ENCODE results near the gene SCYGR1.

Gene SCYGR1

DNA sequence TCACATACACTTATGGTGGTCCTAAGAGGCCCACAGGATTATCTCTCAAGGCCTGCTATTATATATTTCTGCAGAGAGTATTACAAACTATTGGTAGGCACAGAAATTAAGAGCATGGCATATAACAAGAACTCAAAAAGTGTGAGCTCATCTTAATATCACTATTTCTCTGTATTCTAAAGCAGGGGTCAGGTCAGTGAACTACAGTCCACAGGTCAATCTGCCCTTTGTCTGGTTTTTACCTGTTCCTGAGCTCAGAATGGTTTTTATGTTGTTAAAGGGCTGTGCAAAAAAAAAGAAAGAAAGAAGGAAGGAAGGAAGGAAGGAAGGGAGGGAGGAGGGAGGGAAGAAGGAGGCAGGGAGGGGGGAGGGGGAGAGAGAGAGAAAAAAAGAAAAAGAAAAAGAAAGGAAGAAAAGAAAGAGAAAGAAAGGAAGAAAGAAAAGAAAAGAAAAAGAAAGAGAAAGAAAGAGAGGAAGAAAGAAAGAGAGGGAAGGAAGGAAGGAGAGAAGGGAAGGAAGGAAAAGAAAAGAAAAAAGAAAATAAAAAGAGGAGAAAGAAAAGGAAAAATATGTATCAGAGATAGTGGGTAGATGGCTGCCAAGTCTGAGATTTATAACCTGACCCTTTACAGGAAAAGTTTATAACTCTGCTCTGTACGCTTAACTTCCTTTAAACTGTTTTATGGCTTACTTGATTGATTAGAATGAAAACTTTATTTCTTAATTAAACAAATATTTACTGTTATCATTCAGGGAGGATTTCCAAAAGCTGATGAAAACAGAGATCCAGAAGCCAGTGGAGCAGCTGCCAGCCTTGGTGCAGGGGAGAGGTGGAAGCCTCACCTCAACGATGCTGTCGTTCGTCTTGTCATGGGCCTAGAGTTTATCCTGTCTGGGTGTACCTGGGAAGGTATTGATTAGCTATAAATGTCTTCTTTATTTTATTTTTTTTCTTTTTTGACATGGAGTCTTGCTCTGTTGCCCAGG, 11.2 kb upstream of the SCYGR1 start:
- H3K9ac ChIP-seq = no peak overlapping the region
- H3K27me3 ChIP-seq (ENCODE audit: insufficient read depth, low read depth) = no peaks in the 10 kb centered on the region
- H4K20me1 ChIP-seq (ENCODE audit: insufficient read depth) = no peaks in the 10 kb centered on the region
- no peaks in the 10 kb centered on the region for H3K79me2 ChIP-seq (ENCODE audit: insufficient read depth, low read depth)
- no peak overlapping the region for H3K27ac ChIP-seq
- H3K4me1 ChIP-seq (ENCODE audit: low read depth, poor library complexity, severe bottlenecking) = peaks cover 9% of the 10 kb centered on the region
- H2AFZ ChIP-seq (ENCODE audit: low read depth) = no peak overlapping the region
- no peaks in the 10 kb centered on the region for H3K36me3 ChIP-seq (ENCODE audit: insufficient read depth)
- TF ChIP-seq, protein P1, sequence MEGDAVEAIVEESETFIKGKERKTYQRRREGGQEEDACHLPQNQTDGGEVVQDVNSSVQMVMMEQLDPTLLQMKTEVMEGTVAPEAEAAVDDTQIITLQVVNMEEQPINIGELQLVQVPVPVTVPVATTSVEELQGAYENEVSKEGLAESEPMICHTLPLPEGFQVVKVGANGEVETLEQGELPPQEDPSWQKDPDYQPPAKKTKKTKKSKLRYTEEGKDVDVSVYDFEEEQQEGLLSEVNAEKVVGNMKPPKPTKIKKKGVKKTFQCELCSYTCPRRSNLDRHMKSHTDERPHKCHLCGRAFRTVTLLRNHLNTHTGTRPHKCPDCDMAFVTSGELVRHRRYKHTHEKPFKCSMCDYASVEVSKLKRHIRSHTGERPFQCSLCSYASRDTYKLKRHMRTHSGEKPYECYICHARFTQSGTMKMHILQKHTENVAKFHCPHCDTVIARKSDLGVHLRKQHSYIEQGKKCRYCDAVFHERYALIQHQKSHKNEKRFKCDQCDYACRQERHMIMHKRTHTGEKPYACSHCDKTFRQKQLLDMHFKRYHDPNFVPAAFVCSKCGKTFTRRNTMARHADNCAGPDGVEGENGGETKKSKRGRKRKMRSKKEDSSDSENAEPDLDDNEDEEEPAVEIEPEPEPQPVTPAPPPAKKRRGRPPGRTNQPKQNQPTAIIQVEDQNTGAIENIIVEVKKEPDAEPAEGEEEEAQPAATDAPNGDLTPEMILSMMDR (conservative IDR thresholded peaks at IDR 0.05; ENCODE audit: low read depth, low read length) = no peak
- no peak overlapping the region for H3K4me2 ChIP-seq
- no peak overlapping the region for H3K4me3 ChIP-seq (IDR thresholded peaks at IDR 0.05; ENCODE audit: insufficient read depth, low read depth, low read length)

DNA sequence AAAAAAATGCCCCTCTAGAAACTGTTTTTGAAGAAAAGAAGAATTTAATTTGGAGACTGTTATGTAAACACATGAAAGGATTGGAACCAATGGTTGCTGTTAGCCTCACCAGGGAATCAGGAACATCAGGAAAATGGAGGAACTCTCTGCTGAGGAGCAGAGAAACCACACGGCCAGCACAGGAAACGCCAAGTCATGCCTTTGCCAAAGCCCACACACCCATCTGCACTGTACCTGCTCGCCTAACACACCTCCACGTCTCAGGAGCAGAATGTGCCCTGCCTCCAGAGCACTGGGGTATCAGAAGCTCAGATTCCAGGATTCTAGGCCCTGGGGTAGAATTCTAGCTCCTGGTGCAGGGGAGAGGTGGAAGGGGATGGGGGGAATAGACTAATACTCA, 9.8 kb upstream of the SCYGR1 start:
- TF ChIP-seq, protein P1 (conservative IDR thresholded peaks at IDR 0.05; ENCODE audit: low read depth, low read length) = no peak
- Histone ChIP-seq H2AFZ (ENCODE audit: low read depth) (no peak overlapping the region), H3K4me3 (IDR thresholded peaks at IDR 0.05; ENCODE audit: insufficient read depth, low read depth, low read length) (no peak overlapping the region), H3K79me2 (ENCODE audit: insufficient read depth, low read depth) (no peaks in the 10 kb centered on the region), H3K4me2 (no peak overlapping the region), H3K4me1 (ENCODE audit: low read depth, poor library complexity, severe bottlenecking) (peaks cover 9% of the 10 kb centered on the region), H3K36me3 (ENCODE audit: insufficient read depth) (no peaks in the 10 kb centered on the region), H4K20me1 (ENCODE audit: insufficient read depth) (no peaks in the 10 kb centered on the region), H3K9ac (no peak overlapping the region), H3K27ac (no peak overlapping the region), H3K27me3 (ENCODE audit: insufficient read depth, low read depth) (no peaks in the 10 kb centered on the region)

DNA sequence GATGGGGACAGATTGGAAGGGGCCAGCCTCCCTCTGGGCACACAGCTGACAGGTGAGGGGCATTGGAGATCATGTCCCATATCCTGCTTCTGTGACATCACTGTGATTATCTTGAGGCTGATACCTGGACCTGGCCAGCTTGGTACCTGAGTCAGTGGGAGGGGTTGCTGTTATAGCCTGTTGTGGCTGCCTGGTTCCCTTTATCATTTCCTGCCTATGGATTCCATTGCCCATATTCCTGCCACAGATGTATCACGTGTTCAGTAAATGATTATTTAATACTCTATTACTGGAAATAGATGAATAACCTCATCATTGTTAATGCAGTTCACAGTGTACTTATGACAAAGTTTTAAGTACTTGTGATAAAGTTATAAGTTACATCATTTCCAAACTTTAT, 7.8 kb upstream of the SCYGR1 start:
- H4K20me1 ChIP-seq (ENCODE audit: insufficient read depth) = no peaks in the 10 kb centered on the region
- H3K27me3 ChIP-seq (ENCODE audit: insufficient read depth, low read depth) = no peaks in the 10 kb centered on the region
- TF ChIP-seq, protein P1 (conservative IDR thresholded peaks at IDR 0.05; ENCODE audit: low read depth, low read length) = no peak
- peaks cover 9% of the 10 kb centered on the region for H3K4me1 ChIP-seq (ENCODE audit: low read depth, poor library complexity, severe bottlenecking)
- H3K4me3 ChIP-seq (IDR thresholded peaks at IDR 0.05; ENCODE audit: insufficient read depth, low read depth, low read length) = no peak overlapping the region
- H3K36me3 ChIP-seq (ENCODE audit: insufficient read depth) = no peaks in the 10 kb centered on the region
- no peak overlapping the region for H2AFZ ChIP-seq (ENCODE audit: low read depth)
- H3K4me2 ChIP-seq = no peak overlapping the region
- H3K9ac ChIP-seq = no peak overlapping the region
- H3K79me2 ChIP-seq (ENCODE audit: insufficient read depth, low read depth) = no peaks in the 10 kb centered on the region
- H3K27ac ChIP-seq = no peak overlapping the region

DNA sequence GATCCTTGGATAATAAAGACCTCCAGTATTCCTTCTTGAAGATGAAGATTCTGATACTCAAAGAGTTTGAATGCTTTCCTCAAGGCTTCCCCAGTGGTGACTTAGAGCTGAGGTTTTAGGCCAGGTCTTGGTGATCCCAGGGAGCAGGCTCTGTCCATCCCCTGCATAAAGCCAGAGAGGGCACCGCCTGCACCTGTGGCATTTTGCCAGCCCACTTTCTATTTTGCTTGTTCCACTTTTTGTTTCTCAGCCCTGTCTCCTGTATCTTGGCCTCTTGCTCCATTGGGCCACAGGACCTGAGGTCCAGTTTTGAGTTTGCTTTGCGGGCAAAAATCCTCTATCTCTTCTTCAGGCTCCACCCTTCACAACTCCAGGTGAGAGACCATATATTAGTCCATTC, 6.7 kb upstream of the SCYGR1 start:
- Histone ChIP-seq H3K36me3 (ENCODE audit: insufficient read depth) (no peaks in the 10 kb centered on the region), H2AFZ (ENCODE audit: low read depth) (no peak overlapping the region), H3K4me1 (ENCODE audit: low read depth, poor library complexity, severe bottlenecking) (peaks cover 9% of the 10 kb centered on the region), H3K27ac (no peak overlapping the region), H3K27me3 (ENCODE audit: insufficient read depth, low read depth) (no peaks in the 10 kb centered on the region), H3K4me2 (no peak overlapping the region), H4K20me1 (ENCODE audit: insufficient read depth) (no peaks in the 10 kb centered on the region), H3K9ac (no peak overlapping the region), H3K4me3 (IDR thresholded peaks at IDR 0.05; ENCODE audit: insufficient read depth, low read depth, low read length) (no peak overlapping the region), H3K79me2 (ENCODE audit: insufficient read depth, low read depth) (no peaks in the 10 kb centered on the region)
- TF ChIP-seq, protein P1 (conservative IDR thresholded peaks at IDR 0.05; ENCODE audit: low read depth, low read length) = no peak

Data from KMS-11 (cell line).